Stimulated activated CD4-positive, alpha-beta T cell treated with anti-CD3 and anti-CD28 coated beads, Interleukin-4, amount 100 ng/mL, for 24 hours (primary cell): ENCODE results near the gene TMEM191C.
"Not testable (repeated sequence)": the region's sequence is repeated elsewhere in the genome, so short reads cannot be mapped to it uniquely, and the experiment has no call there.

Experiments
- DNase-seq: peaks from one replicate; pipeline ENCODE4 v3.0.0-alpha.2; 2020

TMEM191C gene

GRCh38 chr22:21487723-21488122 is 20.5 kb downstream of the TMEM191C start:
- not testable (repeated sequence) for DNase-seq

DNA sequence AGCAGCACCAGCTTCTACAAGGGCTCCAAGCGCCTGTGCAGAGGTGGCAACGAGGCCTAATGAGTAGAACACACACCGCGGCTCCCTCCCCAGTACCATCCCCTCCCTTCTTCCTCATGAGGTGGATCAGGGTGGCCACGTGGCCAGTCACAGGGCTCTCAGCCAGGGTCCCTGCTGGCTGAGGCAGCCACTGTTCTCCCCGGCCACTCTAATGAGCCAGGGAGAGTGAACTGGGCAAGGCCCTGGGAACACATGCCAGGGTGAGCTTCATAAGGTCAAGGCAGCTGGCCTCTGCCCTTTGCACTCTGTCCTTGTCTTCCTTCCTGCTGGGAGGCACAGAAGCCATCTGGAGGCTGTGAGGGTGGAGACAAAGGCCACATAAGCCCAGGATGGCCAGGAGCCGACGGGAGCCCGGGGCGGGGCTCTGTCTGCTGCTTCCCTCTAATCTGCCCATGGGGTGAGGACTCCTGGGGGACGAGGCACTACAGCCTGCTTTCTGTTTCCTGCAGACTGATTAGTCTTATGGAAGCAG is 22.0 kb downstream of the TMEM191C start:
- DNase-seq, result not testable (repeated sequence)

DNA sequence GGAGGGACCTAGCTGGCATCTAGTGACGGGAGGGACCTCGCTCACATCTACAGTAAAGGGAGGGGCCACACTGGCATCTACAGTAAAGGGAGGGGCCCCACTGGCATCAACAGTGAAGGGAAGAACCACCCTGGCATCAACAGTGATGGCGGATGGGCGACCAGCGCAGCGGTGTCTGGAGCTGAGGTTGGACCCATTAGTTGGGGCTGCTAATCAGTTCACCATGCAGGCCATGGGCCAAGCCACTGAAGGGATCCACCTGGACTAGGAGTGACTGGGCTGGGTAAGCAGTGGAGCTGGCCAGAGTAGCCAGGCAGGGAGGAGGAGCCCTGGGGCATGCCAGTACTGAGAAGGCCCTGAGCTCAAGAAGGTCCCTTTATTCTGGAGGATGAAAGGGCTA is 23.4 kb downstream of the TMEM191C start:
- DNase-seq, result not testable (repeated sequence)

DNA sequence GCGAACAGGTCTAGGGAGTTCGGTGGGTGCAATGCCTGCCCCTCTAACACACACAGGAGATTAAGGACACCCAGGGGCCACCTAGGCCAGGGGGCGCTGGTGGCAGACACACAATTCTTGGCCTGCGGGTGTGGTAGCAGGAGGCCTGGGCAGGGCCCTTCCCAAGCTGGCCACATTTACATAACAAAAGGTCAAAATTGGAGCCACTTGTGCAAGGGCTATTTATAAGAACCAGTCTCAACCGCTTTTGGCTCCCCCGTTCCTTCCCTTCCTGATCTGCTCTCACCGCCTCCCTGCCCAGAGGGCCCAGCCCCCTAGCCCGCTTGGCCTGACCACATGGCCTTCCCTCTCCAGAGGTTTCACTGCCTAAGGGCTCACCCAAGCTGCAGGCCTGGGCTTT is 25.1 kb downstream of the TMEM191C start:
- DNase-seq, result not testable (repeated sequence)

- DNase-seq, result not testable (repeated sequence)
These were observed 26.9 kb downstream of the TMEM191C start for GRCh38 chr22:21493789-21494782.

GRCh38 chr22:21497984-21498383 is 30.8 kb downstream of the TMEM191C start:
- DNase-seq, result not testable (repeated sequence)

DNA sequence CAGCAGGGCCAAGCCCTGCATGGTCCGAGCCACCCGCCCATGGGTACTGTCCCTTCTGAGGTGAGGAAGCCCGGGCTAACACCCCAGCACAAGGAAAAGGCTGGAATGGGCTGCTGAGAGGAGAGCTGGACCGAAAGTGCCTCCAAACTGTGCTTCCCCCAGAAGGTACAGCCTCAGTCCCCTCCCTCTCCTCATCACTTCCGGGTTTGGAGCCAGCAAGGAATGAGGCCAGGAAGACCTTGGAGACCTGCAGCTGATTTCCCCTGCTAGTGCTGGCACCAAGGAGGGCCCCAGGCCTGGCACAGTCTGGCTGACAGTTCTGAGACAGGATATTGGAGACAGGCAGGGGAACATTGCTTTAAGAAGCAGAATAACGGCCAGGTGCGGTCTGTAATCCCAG is 31.3 kb downstream of the TMEM191C start:
- DNase-seq, result not testable (repeated sequence)

GRCh38 chr22:21499623-21500506 is 32.7 kb downstream of the TMEM191C start:
- not testable (repeated sequence) for DNase-seq

DNA sequence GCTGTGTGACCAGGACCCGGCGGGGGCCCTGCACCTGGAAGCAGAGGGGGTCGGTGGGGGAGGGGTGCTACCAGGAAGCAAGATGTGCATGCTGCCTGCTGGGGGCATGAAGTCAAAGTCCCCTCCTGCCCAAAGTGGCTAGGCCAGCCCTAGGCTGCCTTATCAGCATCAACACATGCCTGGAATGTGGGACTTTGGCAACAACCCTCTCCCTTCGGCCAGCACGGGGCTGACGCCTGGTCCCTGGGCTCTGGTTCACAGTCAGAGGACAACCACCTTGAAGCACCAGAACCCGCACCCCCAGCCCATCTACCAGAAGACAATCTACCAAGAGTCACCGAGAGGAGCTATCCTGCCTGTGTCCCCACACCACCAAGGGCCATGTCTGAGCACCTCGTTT is 43.2 kb downstream of the TMEM191C start:
- DNase-seq, result not testable (repeated sequence)

GRCh38 chr22:21512022-21512421 is 44.8 kb downstream of the TMEM191C start:
- not testable (repeated sequence) for DNase-seq

GRCh38 chr22:21514117-21514516 is 46.9 kb downstream of the TMEM191C start:
- not testable (repeated sequence) for DNase-seq

DNA sequence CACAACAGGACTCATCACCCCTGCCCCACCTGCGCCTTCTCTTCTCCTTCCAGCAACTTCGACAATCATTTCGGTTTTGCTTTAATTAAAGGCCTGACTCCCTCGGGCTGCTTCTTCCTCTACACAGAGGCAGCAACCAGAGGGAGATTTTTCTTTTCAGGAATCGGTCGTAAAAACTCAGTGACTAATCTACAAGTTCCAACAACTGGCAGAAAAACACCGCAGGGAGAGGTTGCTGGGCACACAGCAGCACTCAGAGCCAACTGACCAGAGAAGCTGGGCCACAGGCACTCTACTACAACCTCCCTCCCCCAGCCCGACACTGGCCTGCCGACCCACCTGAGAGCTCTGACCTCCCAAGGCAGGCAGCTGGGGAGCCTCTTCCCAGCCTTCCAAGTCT is 48.0 kb downstream of the TMEM191C start:
- DNase-seq, result not testable (repeated sequence)

DNA sequence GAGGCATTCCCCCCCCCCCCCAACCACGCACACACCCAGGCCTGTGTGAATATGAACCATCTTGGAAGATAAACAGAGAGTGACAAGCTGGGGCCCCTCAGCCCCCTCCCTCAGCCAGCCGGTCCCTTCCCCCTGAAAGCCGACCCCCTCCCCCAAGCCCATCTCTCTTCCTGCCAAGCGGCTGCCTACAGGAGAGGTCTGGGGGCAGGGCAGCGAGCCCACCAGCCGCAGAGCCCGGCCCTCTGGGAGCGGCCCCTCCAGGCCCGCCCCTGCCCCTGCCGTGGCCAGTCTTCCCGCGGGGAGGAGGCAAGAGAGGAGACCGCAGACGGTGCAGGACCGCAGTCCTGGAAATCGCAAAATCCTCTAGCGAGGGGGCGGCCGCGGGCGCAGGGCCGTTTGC is 49.3 kb downstream of the TMEM191C start:
- DNase-seq, result not testable (repeated sequence)

DNA sequence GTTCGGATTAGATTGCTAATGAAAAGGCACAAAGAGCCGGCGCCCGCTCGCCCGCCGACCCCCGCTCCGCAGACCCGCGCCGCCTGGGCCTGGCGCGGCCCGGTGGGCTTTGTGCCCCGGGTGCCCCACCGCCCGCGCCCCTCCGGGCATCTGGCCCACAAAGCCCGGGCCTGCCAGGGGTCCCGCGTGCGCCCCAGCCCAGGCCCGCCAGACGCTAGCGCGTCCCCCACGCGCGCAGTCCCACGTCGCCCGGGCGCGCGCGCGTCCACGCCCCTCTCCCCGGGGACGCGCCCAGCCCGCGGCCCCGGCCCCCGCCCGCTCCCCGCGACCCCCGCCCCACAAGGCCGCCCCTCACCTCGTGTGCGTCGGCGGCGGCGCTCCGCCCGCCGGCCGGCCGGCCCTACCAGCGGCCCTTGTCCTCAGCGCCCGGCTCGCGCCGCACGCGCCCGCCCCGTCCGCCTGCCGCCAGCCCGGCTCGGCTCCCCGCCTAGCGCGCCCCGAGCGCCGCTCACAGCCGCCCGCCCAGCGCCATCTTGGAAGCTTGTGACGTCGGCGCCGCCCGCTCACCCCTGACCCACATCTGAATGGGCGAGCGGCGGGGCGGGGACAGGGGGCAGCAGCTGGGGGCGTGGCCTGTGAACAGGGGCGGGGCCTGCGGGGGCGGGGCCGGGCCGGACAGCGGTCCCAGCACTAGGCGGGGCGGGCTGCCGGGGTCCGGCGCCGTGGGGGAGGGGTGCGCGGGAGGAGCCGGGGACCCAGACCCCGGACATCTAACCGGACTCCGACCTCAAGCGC is 50.0 kb downstream of the TMEM191C start:
- not testable (repeated sequence) for DNase-seq
